SKM-1 (cell line): ENCODE data around the gene VGF.

Experiments
- DNase-seq: peaks from one replicate; lab custom pipeline; 2025; ENCODE audit not compliant: unreplicated experiment; lab: John Stamatoyannopoulos, UW

Gene VGF

DNA sequence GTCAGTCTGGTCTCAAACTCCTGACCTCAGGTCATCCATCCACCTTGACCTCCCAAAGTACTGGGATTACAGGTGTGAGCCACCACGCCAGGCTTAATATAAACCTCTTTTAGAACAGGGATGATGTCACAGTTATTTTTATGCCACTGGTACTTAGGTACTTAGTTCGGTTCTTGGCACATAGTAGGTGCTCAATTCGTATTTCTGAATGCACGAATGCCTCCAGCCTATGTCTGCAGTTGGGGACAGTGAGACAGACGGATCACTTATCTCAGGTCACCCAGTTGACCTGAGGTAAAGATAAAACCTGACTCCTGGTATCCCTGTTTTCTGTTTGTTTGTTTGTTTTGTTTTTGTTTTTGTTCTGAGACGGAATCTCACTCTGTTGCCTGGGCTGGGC, 20.8 kb upstream of the VGF start:
- no peak for DNase-seq

- no peak for DNase-seq
Measured at GRCh38 chr7:101185258-101185839, 20.0 kb upstream of the VGF start.

- DNase-seq: no peak
Measured at GRCh38 chr7:101180130-101180755, 14.9 kb upstream of the VGF start, which contains the start of gene NAT16. Gene NAT16 (minus strand): TSS chr7:101180293. CDS start chr7:101174807, 5,486 bp downstream.

DNA sequence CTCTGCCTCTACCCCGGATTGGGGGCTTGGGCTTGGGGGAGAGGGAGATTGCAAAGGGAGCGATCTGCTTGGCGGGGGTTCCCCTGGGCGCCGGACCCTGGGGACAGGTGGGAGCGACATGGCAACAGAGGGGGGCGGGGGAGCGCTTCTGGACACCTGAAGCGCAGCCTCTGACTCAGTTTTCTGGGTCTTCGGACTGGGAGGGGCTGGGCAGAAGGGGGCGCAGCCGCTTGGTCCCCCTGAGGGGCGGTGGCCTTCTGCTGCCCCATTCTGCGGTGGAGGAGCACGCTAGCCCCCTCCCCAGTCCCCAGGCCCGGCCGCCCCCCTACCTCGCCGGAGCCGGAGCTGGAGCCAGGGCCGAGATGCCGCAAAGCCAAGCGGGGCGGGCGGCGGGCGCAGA, 14.3 kb upstream of the VGF start:
- DNase-seq: no peak

- no peak for DNase-seq
Measured at GRCh38 chr7:101179117-101179516, 13.7 kb upstream of the VGF start.

DNA sequence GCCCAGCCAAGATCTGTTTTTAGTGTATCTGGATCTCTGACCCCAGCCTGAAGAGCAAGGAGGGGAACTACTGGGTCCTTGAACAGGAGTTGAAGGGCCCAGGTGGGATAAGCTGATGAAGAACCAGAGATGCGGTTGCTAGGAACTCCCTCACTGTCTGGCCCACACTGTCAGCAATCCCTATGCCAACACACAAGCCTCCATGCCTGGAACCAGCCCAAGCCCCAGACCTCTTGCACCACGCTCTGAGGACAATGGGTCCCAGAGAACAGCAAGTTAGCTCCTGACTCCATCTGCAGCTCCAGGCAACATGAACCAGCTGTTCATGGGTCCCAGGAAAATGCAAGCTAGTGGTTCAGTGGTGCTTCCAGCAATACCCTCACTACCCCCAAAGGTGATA, 12.3 kb upstream of the VGF start:
- no peak for DNase-seq

GRCh38 chr7:101175664-101176063, 10.3 kb upstream of the VGF start:
- no peak for DNase-seq

GRCh38 chr7:101174322-101174854, 9.0 kb upstream of the VGF start:
- no peak for DNase-seq

- no peak for DNase-seq
Measured at GRCh38 chr7:101173752-101174244, 8.4 kb upstream of the VGF start.

- no peak for DNase-seq
Measured at GRCh38 chr7:101172854-101173751, 7.7 kb upstream of the VGF start.

DNA sequence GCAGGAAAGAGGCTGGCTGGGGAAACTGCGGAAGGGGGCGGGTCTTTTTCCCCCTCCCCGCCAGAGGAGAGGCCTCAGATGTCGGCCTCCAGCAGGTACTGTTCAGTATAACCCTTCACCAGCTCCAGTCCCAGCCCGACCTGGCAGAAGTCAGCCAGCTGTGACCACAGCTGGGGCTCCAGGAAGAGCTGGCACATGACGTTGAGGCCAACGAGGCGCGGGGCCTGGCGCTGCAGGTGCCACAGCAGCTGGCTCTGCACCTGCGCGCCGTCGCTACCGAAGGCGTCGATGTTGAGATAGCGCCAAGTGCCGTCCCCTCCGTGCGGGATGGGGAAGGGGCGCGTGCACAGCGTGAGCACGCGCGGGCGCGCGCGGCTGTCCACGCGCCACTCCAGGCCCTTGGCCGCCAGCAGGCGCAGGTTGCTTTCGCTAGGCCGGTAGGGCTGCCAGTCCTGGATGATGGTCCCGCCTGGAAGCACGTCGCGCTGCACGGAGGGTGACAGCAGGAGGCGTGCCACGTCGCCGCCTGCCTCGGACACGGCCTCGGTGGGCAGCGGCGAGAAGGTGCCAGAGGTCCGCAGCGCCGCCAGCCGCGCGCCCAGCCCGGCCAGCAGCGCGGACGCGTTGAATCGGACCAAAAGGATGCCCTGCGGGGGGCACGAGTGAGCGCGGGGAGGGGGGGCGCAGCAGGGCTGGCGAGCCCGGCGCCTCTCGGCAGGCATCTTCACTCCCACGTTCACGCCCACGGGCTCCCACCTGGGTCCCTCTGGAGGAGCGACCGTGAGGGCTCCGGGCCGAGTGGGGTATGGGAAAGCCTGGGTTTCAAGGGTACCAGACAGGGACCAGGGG, 6.9 kb upstream of the VGF start:
- DNase-seq: no peak

GRCh38 chr7:101171442-101171837, 6.1 kb upstream of the VGF start:
- no peak for DNase-seq

- DNase-seq: no peak
Measured at GRCh38 chr7:101170617-101171441, 5.5 kb upstream of the VGF start.

DNA sequence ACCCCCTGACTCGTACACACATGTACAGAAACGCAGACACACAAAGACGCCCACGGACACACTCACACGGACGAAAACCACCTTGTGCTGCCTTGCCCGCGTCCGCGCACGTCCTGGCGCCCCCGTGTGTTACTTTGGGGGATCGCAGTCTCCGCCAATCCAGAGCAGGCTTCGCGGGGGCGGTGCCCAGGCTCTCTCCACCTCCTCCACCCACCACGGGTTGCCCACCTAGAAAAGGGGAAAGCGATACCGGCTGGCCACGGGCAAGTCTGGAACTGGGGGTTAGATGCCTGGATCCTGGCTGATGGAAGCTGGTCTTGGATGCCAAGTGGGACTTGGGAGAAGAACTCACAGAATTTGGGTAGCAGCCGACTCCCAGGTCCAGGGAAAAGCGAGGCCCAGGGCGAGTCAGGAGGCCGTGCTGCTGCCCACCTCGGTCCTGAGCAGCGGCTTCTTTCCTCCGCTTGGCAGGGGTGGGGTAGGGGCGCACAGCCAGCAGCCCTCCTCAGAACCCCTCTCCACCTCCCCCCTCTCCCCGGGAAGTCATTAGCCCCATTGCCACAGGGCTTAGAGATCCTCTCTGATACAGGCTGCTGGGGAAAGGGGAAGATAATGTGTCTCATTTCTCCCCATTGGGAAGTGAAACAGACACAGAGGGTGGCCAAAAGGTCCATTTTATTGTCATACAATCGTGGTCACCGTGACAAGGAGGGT, 4.6 kb upstream of the VGF start:
- DNase-seq: peak; percentile 52

DNA sequence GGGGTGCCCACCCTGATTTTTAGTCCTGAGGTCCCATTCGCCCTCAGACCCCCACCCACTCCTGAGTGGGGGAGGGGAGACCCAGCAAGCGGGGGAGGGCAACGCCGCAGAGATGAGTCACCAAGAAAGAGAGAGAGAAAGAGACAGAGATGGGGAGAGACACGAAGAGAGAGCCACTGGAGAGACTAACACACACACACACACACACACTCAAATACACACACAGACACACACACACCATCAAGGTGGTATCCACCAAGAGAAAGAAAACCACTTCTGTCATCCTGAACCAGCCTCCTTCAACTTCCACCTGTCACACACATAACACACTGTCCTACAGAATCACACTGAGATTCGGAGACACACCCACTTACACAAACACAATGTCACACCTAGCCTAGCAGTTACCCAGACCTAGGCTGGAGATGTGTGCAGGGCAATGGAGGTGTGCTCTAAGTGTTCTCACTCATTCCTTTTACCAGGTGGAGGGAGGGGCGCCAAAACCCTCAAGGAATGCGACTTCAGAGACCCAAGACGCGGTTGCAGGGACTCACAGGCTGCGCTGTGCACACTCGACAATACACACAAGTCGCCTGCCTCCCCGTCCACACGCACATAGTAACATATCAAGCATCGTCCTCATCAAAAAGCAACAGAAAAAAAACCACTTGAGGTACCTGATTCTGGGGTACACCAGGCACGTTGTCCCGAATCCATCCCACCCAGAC, 3.9 kb upstream of the VGF start:
- no peak for DNase-seq

- no peak for DNase-seq
Measured at GRCh38 chr7:101168412-101169049, 3.2 kb upstream of the VGF start.

GRCh38 chr7:101167645-101168411, 2.5 kb upstream of the VGF start:
- no peak for DNase-seq
